HEK293 (cell line): Measurements from ENCODE around the gene CALML3.

ENCODE experiments used
- CTCF ChIP-seq: fragments of 450-650 bp; formaldehyde crosslinking; IDR thresholded peaks from 2 replicates; pipeline ENCODE4 v1.5.1; 2016; ENCODE audit warnings: missing biosample characterization, missing genetic modification characterization
- MYNN ChIP-seq: fragments of 450-650 bp; formaldehyde crosslinking; IDR thresholded peaks from 2 replicates; pipeline ENCODE4 v1.5.1; 2016; ENCODE audit warnings: missing biosample characterization, missing genetic modification characterization, borderline replicate concordance
- PRDM4 ChIP-seq: fragments of 450-650 bp; formaldehyde crosslinking; IDR thresholded peaks from 2 replicates; pipeline ENCODE4 v1.5.1; 2017; ENCODE audit warnings: missing biosample characterization, missing genetic modification characterization
- ZNF140 ChIP-seq: fragments of 450-650 bp; formaldehyde crosslinking; IDR thresholded peaks from 2 replicates; pipeline ENCODE4 v1.5.1; 2016; ENCODE audit warnings: missing biosample characterization, missing genetic modification characterization
- ZNF580 ChIP-seq: fragments of 450-650 bp; formaldehyde crosslinking; IDR thresholded peaks from 2 replicates; pipeline ENCODE4 v1.5.1; 2016; ENCODE audit warnings: missing biosample characterization, missing genetic modification characterization

- no peak for TF ChIP-seq MYNN
- TF ChIP-seq CTCF (tag by site-specific recombination) = no peak
- no peak for TF ChIP-seq ZNF140 (tag by site-specific recombination)
- TF ChIP-seq ZNF580 (tag by site-specific recombination) = no peak
- TF ChIP-seq PRDM4 (tag by site-specific recombination) = no peak
These were observed 30.1 kb upstream of the CALML3 start for GRCh38 chr10:5494611-5495010.
